Keratinocyte (primary cell): Measurements from ENCODE around the gene SOWAHC.

Source experiments
- EZH2 ChIP-seq: IDR thresholded peaks from one replicate; pipeline ENCODE4 v1.6.1; 2012; ENCODE audit warnings: inconsistent platforms, mild to moderate bottlenecking, low read length, moderate library complexity
- TF ChIP-seq, protein P1 (sequence below), 3 experiments: IDR thresholded peaks in 1 of 3; conservative IDR thresholded peaks in 1 of 3; optimal IDR thresholded peaks in 1 of 3; 2 replicates in 2 of 3; 3 replicates in 1 of 3; pipeline versions ENCODE3 to v1.5.1; 2011; ENCODE audit warnings: low read length in 3 of 3, mild to moderate bottlenecking in 3 of 3, moderate library complexity in 2 of 3, control low read depth in 1 of 3, inconsistent platforms in 1 of 3; ENCODE audit not compliant: insufficient read depth in 2 of 3; ENCODE audit errors: extremely low read depth in 1 of 3

DNA sequence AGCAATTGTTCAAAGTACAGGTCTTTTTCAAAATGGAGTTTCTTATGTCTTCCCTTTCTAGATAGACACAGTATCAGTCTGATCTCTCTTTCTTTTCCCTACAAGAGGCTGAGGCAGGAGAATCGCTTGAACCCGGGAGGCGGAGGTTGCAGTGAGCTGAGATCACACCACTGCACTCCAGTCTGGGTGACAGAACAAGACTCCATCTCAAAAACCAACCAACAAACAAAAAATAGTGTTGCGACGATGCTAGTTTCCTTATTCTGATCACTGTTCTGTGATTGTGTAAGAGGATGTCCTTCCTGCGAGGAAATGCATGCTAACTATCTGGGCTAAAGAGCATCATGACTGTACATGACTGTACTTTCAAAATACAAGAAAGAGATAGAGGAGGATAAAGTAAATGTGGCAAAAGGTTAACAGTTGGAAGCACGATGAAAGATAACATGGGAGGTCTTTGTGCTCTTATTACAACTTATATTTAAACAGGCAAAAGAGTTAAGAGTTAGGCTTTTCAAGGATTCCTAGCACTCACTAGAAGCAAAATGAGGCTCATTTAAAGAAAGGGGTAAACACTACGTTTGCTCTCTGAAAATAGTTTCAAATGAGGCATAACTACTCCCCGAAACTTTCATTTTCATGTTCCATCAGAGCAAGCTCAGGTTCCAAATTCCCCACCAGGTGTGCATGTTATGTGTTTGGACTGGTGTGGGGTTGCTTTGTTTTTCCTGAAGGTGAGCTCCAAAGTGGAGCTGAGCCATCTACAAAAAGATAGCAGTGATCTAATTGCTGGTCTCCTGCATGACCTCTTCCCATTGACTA is 23.8 kb downstream of the SOWAHC start:
- TF ChIP-seq, protein P1, sequence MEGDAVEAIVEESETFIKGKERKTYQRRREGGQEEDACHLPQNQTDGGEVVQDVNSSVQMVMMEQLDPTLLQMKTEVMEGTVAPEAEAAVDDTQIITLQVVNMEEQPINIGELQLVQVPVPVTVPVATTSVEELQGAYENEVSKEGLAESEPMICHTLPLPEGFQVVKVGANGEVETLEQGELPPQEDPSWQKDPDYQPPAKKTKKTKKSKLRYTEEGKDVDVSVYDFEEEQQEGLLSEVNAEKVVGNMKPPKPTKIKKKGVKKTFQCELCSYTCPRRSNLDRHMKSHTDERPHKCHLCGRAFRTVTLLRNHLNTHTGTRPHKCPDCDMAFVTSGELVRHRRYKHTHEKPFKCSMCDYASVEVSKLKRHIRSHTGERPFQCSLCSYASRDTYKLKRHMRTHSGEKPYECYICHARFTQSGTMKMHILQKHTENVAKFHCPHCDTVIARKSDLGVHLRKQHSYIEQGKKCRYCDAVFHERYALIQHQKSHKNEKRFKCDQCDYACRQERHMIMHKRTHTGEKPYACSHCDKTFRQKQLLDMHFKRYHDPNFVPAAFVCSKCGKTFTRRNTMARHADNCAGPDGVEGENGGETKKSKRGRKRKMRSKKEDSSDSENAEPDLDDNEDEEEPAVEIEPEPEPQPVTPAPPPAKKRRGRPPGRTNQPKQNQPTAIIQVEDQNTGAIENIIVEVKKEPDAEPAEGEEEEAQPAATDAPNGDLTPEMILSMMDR (optimal IDR thresholded peaks at IDR 0.05 in 1 of 3, IDR thresholded peaks at IDR 0.05 in 1 of 3, conservative IDR thresholded peaks at IDR 0.05 in 1 of 3; ENCODE audit: extremely low read depth in 1 of 3, insufficient read depth in 2 of 3, low read length in 3 of 3): no peak
- no peak for TF ChIP-seq EZH2
